MM.1S (cell line): ENCODE data around the gene SUPT7L.

Experiments
- CTCF ChIP-seq: fragments of 300-600 bp; sonication (generic); IDR thresholded peaks from 2 replicates; pipeline ENCODE4 v1.5.1; 2016; ENCODE audit warnings: antibody characterized with exemption, low read length, mixed read lengths
- EZH2phosphoT487 ChIP-seq: fragments of 300-600 bp; sonication (generic); IDR thresholded peaks from 2 replicates; pipeline ENCODE4 v1.6.1; 2018; ENCODE audit warnings: antibody characterized with exemption, low read length

DNA sequence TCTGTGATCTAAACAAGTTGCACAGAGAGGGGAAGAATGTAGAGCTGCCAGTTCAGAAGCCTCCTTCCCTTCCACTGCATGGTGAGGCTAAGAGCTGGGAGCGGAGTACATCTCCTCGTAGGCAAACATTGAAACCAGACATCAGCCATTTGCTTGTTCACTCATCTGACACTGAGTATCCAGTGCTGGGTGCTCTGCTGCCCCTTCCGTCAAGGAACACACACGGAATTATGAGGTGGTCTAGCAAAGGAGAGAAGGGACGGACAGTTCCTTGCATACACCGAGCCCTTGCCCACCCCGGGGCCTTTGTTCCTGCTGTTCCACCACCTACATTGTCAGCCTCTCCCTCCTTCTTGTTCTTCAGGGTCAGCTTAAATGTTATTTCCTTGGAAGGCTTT is 44.8 kb upstream of the SUPT7L start:
- TF ChIP-seq CTCF (no peak), EZH2phosphoT487 (no peak)
